A549 (cell line): ENCODE data around the gene FBLL1.

ENCODE experiments used
- BHLHE40 ChIP-seq: IDR thresholded peaks from 2 replicates; pipeline ENCODE4 v1.6.1; 2012; ENCODE audit warnings: low read depth, low read length, inconsistent platforms
- CBX8 ChIP-seq: fragments of 200-600 bp; sonication (generic); IDR thresholded peaks from 2 replicates; pipeline ENCODE4 v1.6.1; 2016
- CTCF ChIP-seq: fragments of >200 bp; sonication (Bioruptor Twin); formaldehyde crosslinking; IDR thresholded peaks from 3 replicates; pipeline ENCODE4 v1.5.1; 2016
- EP300 ChIP-seq, 2 experiments: fragments of >200 bp; sonication (Bioruptor Twin); formaldehyde crosslinking; IDR thresholded peaks; 2 replicates in 1 of 2; 3 replicates in 1 of 2; pipeline ENCODE4 v1.6.1; 2016 to 2017
- GATA3 ChIP-seq: IDR thresholded peaks from 2 replicates; pipeline ENCODE4 v1.6.1; 2012; ENCODE audit warnings: borderline replicate concordance
- MAZ ChIP-seq: fragments of 150-350 bp; IDR thresholded peaks from 2 replicates; pipeline ENCODE4 v1.6.1; 2014; ENCODE audit warnings: antibody characterized with exemption, low read depth, low read length, borderline replicate concordance
- MYC ChIP-seq: IDR thresholded peaks from 2 replicates; pipeline ENCODE4 v1.6.1; 2012; ENCODE audit warnings: mild to moderate bottlenecking, inconsistent platforms, low read length, improper control_type of control experiment, borderline replicate concordance
- POLR2A ChIP-seq: IDR thresholded peaks from 2 replicates; pipeline ENCODE4 v1.6.1; 2012; ENCODE audit warnings: mild to moderate bottlenecking, low read length
- POLR2AphosphoS2 ChIP-seq: conservative IDR thresholded peaks from 2 replicates; pipeline ENCODE4 v1.6.1; 2012; ENCODE audit warnings: low read length, improper control_type of control experiment, inconsistent platforms
- REST ChIP-seq: fragments of 200-600 bp; sonication (generic); IDR thresholded peaks from 2 replicates; pipeline ENCODE4 v1.6.1; 2016; ENCODE audit warnings: antibody characterized with exemption, mild to moderate bottlenecking, moderate library complexity
- SMC3 ChIP-seq: fragments of >200 bp; sonication (Bioruptor Twin); formaldehyde crosslinking; IDR thresholded peaks from 3 replicates; pipeline ENCODE4 v1.6.1; 2018; ENCODE audit warnings: inconsistent platforms
- SREBF2 ChIP-seq: fragments of 450-650 bp; IDR thresholded peaks from 2 replicates; pipeline ENCODE4 v1.6.1; 2014; ENCODE audit warnings: mild to moderate bottlenecking, moderate library complexity

- no peak for TF ChIP-seq CTCF
- TF ChIP-seq SREBF2: no peak
- TF ChIP-seq POLR2A: no peak
- TF ChIP-seq MYC: no peak
- TF ChIP-seq POLR2AphosphoS2: no peak
- no peak for TF ChIP-seq CBX8
- TF ChIP-seq SMC3: no peak
- TF ChIP-seq REST: no peak
- no peak for TF ChIP-seq GATA3
- TF ChIP-seq EP300 (IDR thresholded peaks at IDR 0.05): no peak
- no peak for TF ChIP-seq BHLHE40
- no peak for TF ChIP-seq MAZ
These were observed 20.4 kb downstream of the FBLL1 start for GRCh38 chr5:168549554-168549953.
